GM23338 (cell line): Measurements from ENCODE around the gene FOXP1. TPM values are rescaled to one million over a fixed set of nuclear protein-coding genes. Genes with fewer than 3 reads are reported as not detected.

Experiments
- ATAC-seq: fragments of 200-7000 bp; cut with Tn5 transposase; 3 replicates; pipeline ENCODE4 v1.9.1; 2020
- DNase-seq: peaks from one replicate; pipeline ENCODE4 v3.0.0-alpha.2; 2015; ENCODE audit warnings: low spot score
- H2AFZ ChIP-seq: fragments of 200-600 bp; sonication (generic); 2 replicates; pipeline ENCODE4 v1.8.0; 2016; ENCODE audit warnings: antibody characterized with exemption, mild to moderate bottlenecking, moderate library complexity
- H3F3A ChIP-seq: fragments of 200-600 bp; sonication (generic); replicated peaks from 2 replicates; pipeline ENCODE4 v1.8.0; 2017; ENCODE audit warnings: antibody characterized with exemption, mixed run types, low read depth
- H3K27ac ChIP-seq: fragments of 200-600 bp; sonication (generic); 2 replicates; pipeline ENCODE4 v1.6.1; 2016; ENCODE audit warnings: low read depth
- H3K27me3 ChIP-seq: fragments of 200-600 bp; sonication (generic); 2 replicates; pipeline ENCODE4 v1.8.0; 2016; ENCODE audit warnings: mild to moderate bottlenecking, mixed run types, moderate library complexity; ENCODE audit not compliant: insufficient read depth
- H3K36me3 ChIP-seq: fragments of 200-600 bp; sonication (generic); 2 replicates; pipeline ENCODE4 v1.8.0; 2016; ENCODE audit warnings: mild to moderate bottlenecking; ENCODE audit not compliant: insufficient read depth
- H3K4me1 ChIP-seq: fragments of 200-600 bp; sonication (generic); 2 replicates; pipeline ENCODE4 v1.8.0; 2016; ENCODE audit warnings: mild to moderate bottlenecking, moderate library complexity; ENCODE audit not compliant: insufficient read depth
- H3K4me2 ChIP-seq: fragments of 200-600 bp; sonication (generic); 2 replicates; pipeline ENCODE4 v1.7.1; 2017; ENCODE audit warnings: mixed run types
- H3K4me3 ChIP-seq: fragments of 200-600 bp; sonication (generic); 2 replicates; pipeline ENCODE4 v1.6.1; 2016; ENCODE audit warnings: mixed run types
- H3K79me2 ChIP-seq: fragments of 200-600 bp; sonication (generic); replicated peaks from 2 replicates; pipeline ENCODE4 v1.8.0; 2017; ENCODE audit warnings: mild to moderate bottlenecking; ENCODE audit not compliant: insufficient read depth
- H3K9me2 ChIP-seq: fragments of 200-600 bp; sonication (generic); 2 replicates; pipeline ENCODE4 v1.8.0; 2017; ENCODE audit not compliant: insufficient read depth
- H4K20me1 ChIP-seq: fragments of 200-600 bp; sonication (generic); replicated peaks from 2 replicates; pipeline ENCODE4 v1.8.0; 2017; ENCODE audit warnings: mild to moderate bottlenecking; ENCODE audit not compliant: insufficient read depth
- H3K27ac Mint-ChIP-seq: 2 replicates; pipeline ENCODE4 v1.8.0; 2020; ENCODE audit warnings: inconsistent platforms, mild to moderate bottlenecking, moderate library complexity, mixed read lengths
- H3K27me3 Mint-ChIP-seq: 3 replicates; pipeline ENCODE4 v1.8.0; 2022; ENCODE audit warnings: low read depth, mild to moderate bottlenecking, moderate library complexity, mixed read lengths, inconsistent platforms; ENCODE audit not compliant: insufficient read depth, poor library complexity
- H3K36me3 Mint-ChIP-seq: 3 replicates; pipeline ENCODE4 v1.8.0; 2021; ENCODE audit warnings: low read depth, mild to moderate bottlenecking, inconsistent platforms, moderate library complexity, mixed read lengths
- H3K4me1 Mint-ChIP-seq: 3 replicates; pipeline ENCODE4 v1.8.0; 2020; ENCODE audit warnings: mild to moderate bottlenecking, inconsistent platforms, mixed read lengths
- H3K4me3 Mint-ChIP-seq: 3 replicates; pipeline ENCODE4 v1.8.0; 2021; ENCODE audit warnings: moderate library complexity, mild to moderate bottlenecking, inconsistent platforms, mixed read lengths
- H3K9me3 Mint-ChIP-seq: 3 replicates; pipeline ENCODE4 v1.8.0; 2020; ENCODE audit warnings: moderate library complexity, mild to moderate bottlenecking, inconsistent platforms, mixed read lengths
- CREB1 ChIP-seq: fragments of 250-450 bp; sonication (Bioruptor Pico); IDR thresholded peaks from 2 replicates; pipeline ENCODE4 v1.5.0; 2020; ENCODE audit warnings: low read depth, mild to moderate bottlenecking, moderate library complexity
- EZH2 ChIP-seq: fragments of 200-600 bp; sonication (generic); IDR thresholded peaks from one replicate; pipeline ENCODE4 v1.8.0; 2017; ENCODE audit warnings: antibody characterized with exemption, mild to moderate bottlenecking, low read depth; ENCODE audit not compliant: unreplicated experiment
- EZH2phosphoT487 ChIP-seq: fragments of 200-600 bp; sonication (generic); IDR thresholded peaks from one replicate; pipeline ENCODE4 v1.8.1; 2018; ENCODE audit warnings: antibody characterized with exemption; ENCODE audit not compliant: unreplicated experiment
- JUNB ChIP-seq: IDR thresholded peaks from one replicate; pipeline ENCODE4 v1.6.1; 2016; ENCODE audit warnings: antibody characterized with exemption; ENCODE audit not compliant: unreplicated experiment
- NANOG ChIP-seq: IDR thresholded peaks from 2 replicates; pipeline ENCODE4 v1.6.1; 2016; ENCODE audit warnings: antibody characterized with exemption, borderline replicate concordance
- POLR2AphosphoS5 ChIP-seq: IDR thresholded peaks from 2 replicates; pipeline ENCODE4 v1.6.1; 2016; ENCODE audit warnings: antibody characterized with exemption, low read depth
- STAT1 ChIP-seq: IDR thresholded peaks from one replicate; pipeline ENCODE4 v1.6.1; 2016; ENCODE audit warnings: antibody characterized with exemption; ENCODE audit not compliant: unreplicated experiment
- ZNF114 ChIP-seq: fragments of 250-450 bp; sonication (Bioruptor Pico); IDR thresholded peaks from 2 replicates; pipeline ENCODE4 v1.5.0; 2020; ENCODE audit warnings: mild to moderate bottlenecking, moderate library complexity
- polyA plus RNA-seq: library from polyadenylated mRNA; unstranded; fragments of >200 nt; fragmentation: Nextera tagmentation; extraction: Ambion mirVana; gene quantifications from 2 replicates; pipeline ENCODE4 v1.2.1, GENCODE V29; 2016
- total RNA-seq: library from RNA; depleted of rRNA; stranded (reverse); fragments of >200 nt; shearing (Covaris generic); gene quantifications from 2 replicates; pipeline ENCODE4 v1.2.3, GENCODE V29; 2014
- TF ChIP-seq, protein P1 (sequence below): IDR thresholded peaks from one replicate; pipeline ENCODE4 v1.6.1; 2018; ENCODE audit warnings: antibody characterized with exemption; ENCODE audit not compliant: unreplicated experiment
- TF ChIP-seq, protein P2 (sequence below): fragments of 250-450 bp; sonication (Bioruptor Pico); IDR thresholded peaks from 2 replicates; pipeline ENCODE4 v1.5.0; 2020; ENCODE audit warnings: mild to moderate bottlenecking, moderate library complexity
- TF ChIP-seq, protein P3 (sequence below): IDR thresholded peaks from 2 replicates; pipeline ENCODE4 v1.6.1; 2016; ENCODE audit warnings: antibody characterized with exemption

The FOXP1 gene
- total and polyA plus RNA-seq, 2 experiments from 2014 or later = 32.9 to 35.5 TPM

DNA sequence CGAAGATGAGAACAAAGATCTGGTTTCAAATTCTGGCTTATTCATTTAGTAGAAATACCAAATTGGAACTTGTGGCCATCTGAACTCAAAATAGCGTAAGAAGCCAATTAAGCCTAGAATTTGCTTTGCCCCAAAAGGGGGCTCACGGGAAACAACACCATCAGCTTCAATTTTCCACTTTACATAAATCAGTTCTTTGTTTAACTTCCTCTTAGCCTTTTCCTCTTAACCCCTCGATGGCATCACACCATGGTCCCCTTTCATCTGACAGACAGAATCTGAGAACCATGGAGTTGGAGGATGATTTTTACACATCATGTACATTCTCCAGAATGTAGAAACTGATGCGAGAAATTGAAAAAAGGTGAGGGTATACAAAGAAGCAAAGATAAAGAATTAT lies 207.0 kb downstream of the FOXP1 start (continued):
- TF ChIP-seq, protein P1, sequence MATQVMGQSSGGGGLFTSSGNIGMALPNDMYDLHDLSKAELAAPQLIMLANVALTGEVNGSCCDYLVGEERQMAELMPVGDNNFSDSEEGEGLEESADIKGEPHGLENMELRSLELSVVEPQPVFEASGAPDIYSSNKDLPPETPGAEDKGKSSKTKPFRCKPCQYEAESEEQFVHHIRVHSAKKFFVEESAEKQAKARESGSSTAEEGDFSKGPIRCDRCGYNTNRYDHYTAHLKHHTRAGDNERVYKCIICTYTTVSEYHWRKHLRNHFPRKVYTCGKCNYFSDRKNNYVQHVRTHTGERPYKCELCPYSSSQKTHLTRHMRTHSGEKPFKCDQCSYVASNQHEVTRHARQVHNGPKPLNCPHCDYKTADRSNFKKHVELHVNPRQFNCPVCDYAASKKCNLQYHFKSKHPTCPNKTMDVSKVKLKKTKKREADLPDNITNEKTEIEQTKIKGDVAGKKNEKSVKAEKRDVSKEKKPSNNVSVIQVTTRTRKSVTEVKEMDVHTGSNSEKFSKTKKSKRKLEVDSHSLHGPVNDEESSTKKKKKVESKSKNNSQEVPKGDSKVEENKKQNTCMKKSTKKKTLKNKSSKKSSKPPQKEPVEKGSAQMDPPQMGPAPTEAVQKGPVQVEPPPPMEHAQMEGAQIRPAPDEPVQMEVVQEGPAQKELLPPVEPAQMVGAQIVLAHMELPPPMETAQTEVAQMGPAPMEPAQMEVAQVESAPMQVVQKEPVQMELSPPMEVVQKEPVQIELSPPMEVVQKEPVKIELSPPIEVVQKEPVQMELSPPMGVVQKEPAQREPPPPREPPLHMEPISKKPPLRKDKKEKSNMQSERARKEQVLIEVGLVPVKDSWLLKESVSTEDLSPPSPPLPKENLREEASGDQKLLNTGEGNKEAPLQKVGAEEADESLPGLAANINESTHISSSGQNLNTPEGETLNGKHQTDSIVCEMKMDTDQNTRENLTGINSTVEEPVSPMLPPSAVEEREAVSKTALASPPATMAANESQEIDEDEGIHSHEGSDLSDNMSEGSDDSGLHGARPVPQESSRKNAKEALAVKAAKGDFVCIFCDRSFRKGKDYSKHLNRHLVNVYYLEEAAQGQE = no peak
- TF ChIP-seq EZH2phosphoT487 = no peak

DNA sequence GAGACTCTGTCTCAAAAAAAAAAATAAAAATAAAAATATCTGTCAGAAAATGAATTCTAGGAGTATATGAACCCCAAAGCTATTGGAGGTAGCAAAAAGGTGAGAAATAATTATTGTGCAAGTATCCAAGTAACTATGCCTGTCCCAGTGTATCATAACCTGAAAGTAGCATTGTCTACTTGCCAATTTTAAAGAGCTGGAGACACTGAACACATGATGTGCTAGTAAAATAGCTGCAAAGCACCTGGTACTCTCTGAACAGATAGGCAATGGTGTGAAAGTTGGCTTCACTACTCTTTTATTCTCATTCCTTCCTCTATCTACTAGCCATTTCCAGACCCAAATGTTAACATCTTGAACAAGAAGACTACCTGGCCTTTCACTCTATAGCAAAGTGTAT lies 208.9 kb downstream of the FOXP1 start:
- Mint-ChIP-seq H3K4me3 (no peak overlapping the region), H3K9me3 (no peaks in the 10 kb centered on the region), H3K36me3 (no peaks in the 10 kb centered on the region), H3K27me3 (no peaks in the 10 kb centered on the region), H3K4me1 (peaks cover 21% of the 10 kb centered on the region), H3K27ac (no peak overlapping the region)
- H3F3A ChIP-seq = no peaks in the 10 kb centered on the region
- H3K27ac ChIP-seq = no peak overlapping the region
- DNase-seq (no peak), ATAC-seq (no peak)
- peaks cover 6% of the 10 kb centered on the region; the same call in 1 of the 2 replicates for H3K4me1 ChIP-seq
- H3K36me3 ChIP-seq = no peaks in the 10 kb centered on the region
- no peaks in the 10 kb centered on the region for H3K9me2 ChIP-seq
- H4K20me1 ChIP-seq = no peaks in the 10 kb centered on the region
- no peak overlapping the region for H2AFZ ChIP-seq
- H3K79me2 ChIP-seq = no peaks in the 10 kb centered on the region
- no peak overlapping the region for H3K4me2 ChIP-seq
- H3K4me3 ChIP-seq = no peak overlapping the region
- no peaks in the 10 kb centered on the region for H3K27me3 ChIP-seq
- TF ChIP-seq, protein P2, sequence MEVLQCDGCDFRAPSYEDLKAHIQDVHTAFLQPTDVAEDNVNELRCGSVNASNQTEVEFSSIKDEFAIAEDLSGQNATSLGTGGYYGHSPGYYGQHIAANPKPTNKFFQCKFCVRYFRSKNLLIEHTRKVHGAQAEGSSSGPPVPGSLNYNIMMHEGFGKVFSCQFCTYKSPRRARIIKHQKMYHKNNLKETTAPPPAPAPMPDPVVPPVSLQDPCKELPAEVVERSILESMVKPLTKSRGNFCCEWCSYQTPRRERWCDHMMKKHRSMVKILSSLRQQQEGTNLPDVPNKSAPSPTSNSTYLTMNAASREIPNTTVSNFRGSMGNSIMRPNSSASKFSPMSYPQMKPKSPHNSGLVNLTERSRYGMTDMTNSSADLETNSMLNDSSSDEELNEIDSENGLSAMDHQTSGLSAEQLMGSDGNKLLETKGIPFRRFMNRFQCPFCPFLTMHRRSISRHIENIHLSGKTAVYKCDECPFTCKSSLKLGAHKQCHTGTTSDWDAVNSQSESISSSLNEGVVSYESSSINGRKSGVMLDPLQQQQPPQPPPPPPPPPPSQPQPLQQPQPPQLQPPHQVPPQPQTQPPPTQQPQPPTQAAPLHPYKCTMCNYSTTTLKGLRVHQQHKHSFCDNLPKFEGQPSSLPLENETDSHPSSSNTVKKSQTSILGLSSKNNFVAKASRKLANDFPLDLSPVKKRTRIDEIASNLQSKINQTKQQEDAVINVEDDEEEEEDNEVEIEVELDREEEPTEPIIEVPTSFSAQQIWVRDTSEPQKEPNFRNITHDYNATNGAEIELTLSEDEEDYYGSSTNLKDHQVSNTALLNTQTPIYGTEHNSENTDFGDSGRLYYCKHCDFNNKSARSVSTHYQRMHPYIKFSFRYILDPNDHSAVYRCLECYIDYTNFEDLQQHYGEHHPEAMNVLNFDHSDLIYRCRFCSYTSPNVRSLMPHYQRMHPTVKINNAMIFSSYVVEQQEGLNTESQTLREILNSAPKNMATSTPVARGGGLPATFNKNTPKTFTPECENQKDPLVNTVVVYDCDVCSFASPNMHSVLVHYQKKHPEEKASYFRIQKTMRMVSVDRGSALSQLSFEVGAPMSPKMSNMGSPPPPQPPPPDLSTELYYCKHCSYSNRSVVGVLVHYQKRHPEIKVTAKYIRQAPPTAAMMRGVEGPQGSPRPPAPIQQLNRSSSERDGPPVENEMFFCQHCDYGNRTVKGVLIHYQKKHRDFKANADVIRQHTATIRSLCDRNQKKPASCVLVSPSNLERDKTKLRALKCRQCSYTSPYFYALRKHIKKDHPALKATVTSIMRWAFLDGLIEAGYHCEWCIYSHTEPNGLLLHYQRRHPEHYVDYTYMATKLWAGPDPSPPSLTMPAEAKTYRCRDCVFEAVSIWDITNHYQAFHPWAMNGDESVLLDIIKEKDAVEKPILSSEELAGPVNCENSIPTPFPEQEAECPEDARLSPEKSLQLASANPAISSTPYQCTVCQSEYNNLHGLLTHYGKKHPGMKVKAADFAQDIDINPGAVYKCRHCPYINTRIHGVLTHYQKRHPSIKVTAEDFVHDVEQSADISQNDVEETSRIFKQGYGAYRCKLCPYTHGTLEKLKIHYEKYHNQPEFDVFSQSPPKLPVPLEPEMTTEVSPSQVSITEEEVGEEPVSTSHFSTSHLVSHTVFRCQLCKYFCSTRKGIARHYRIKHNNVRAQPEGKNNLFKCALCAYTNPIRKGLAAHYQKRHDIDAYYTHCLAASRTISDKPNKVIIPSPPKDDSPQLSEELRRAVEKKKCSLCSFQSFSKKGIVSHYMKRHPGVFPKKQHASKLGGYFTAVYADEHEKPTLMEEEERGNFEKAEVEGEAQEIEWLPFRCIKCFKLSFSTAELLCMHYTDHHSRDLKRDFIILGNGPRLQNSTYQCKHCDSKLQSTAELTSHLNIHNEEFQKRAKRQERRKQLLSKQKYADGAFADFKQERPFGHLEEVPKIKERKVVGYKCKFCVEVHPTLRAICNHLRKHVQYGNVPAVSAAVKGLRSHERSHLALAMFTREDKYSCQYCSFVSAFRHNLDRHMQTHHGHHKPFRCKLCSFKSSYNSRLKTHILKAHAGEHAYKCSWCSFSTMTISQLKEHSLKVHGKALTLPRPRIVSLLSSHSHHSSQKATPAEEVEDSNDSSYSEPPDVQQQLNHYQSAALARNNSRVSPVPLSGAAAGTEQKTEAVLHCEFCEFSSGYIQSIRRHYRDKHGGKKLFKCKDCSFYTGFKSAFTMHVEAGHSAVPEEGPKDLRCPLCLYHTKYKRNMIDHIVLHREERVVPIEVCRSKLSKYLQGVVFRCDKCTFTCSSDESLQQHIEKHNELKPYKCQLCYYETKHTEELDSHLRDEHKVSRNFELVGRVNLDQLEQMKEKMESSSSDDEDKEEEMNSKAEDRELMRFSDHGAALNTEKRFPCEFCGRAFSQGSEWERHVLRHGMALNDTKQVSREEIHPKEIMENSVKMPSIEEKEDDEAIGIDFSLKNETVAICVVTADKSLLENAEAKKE = no peak
- TF ChIP-seq, protein P3, sequence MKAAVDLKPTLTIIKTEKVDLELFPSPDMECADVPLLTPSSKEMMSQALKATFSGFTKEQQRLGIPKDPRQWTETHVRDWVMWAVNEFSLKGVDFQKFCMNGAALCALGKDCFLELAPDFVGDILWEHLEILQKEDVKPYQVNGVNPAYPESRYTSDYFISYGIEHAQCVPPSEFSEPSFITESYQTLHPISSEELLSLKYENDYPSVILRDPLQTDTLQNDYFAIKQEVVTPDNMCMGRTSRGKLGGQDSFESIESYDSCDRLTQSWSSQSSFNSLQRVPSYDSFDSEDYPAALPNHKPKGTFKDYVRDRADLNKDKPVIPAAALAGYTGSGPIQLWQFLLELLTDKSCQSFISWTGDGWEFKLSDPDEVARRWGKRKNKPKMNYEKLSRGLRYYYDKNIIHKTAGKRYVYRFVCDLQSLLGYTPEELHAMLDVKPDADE = no peak
- TF ChIP-seq EZH2 (no peak), ZNF114 (CRISPR knock-in tag) (no peak), EZH2phosphoT487 (no peak), JUNB (no peak), NANOG (no peak), CREB1 (CRISPR knock-in tag) (no peak), POLR2AphosphoS5 (no peak), STAT1 (no peak)
- TF ChIP-seq, protein P1 = no peak
